Skeletal muscle tissue (tissue), 4 donors: ENCODE measurements around the gene MDFI. TPM values are rescaled to one million over a fixed set of nuclear protein-coding genes. Genes with fewer than 3 reads are reported as not detected.

Experiments
- H3K27ac ChIP-seq: one replicate; pipeline ENCODE4 v1.7.0; 2013; ENCODE audit warnings: mild to moderate bottlenecking, low read depth, low read length, inconsistent platforms
- H3K27me3 ChIP-seq, 3 donors: one replicate each; pipeline ENCODE4 v1.7.0; 2013; ENCODE audit warnings: low read length in 3 of 3; ENCODE audit not compliant: control insufficient read depth in 3 of 3, insufficient read depth in 3 of 3
- H3K36me3 ChIP-seq, 3 donors: one replicate each; pipeline ENCODE4 v1.7.0; 2013; ENCODE audit warnings: low read length in 3 of 3; ENCODE audit not compliant: control insufficient read depth in 3 of 3, insufficient read depth in 3 of 3
- H3K4me1 ChIP-seq, 3 donors: one replicate each; pipeline ENCODE4 v1.7.0; 2013; ENCODE audit warnings: low read length in 3 of 3, mild to moderate bottlenecking in 3 of 3; ENCODE audit not compliant: control insufficient read depth in 3 of 3, insufficient read depth in 3 of 3
- H3K4me3 ChIP-seq, 3 donors: one replicate each; pipeline ENCODE4 v1.7.0; 2013; ENCODE audit warnings: low read length in 3 of 3
- H3K9ac ChIP-seq, 3 donors: one replicate each; pipeline ENCODE4 v1.7.0; 2013; ENCODE audit warnings: low read length in 3 of 3, mild to moderate bottlenecking in 3 of 3, moderate library complexity in 2 of 3, low read depth in 1 of 3
- H3K9me3 ChIP-seq, 3 donors: one replicate each; pipeline ENCODE4 v1.7.0; 2013; ENCODE audit warnings: low read length in 3 of 3; ENCODE audit not compliant: control insufficient read depth in 3 of 3
- total RNA-seq: library from RNA; depleted of rRNA; stranded (reverse); fragments of >200 nt; gene quantifications from one replicate; pipeline ENCODE4 v1.2.3, GENCODE V29; 2014
- donor health status: Osteomylitis.

The MDFI gene
- total RNA-seq, 1 donor from 2014 or later: 37.1 TPM

DNA sequence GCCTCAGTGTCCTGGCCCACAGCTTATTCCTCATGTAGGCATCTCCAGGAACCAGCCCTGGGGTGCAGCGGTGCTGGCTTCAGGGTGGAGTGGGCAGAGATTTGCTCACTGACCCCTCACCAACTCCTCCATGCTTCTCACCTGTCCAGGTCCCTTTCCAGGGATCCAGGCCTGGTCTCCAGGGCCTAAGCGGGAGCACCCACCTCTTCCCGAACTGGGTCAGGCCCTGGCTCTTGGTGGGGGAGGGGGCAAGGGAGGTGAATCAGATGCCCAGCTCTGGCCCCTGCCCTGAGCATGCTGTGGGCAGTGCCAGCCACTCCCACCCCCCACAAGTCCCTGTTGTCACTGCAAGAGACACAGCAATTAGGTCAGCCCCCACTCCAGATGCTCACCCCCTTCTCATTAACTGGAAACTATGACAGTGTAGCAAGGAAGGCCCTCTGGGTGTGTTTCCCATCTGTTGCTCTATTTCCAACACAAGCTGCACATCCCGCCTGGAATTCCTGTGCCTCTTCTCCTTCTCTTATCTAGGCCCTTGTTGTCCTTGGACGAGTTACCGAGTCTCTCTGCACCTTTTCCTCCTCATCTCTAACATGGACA, 37.0 kb downstream of the MDFI start:
- H3K4me3 ChIP-seq: no peak overlapping the region
- H3K27me3 ChIP-seq: peaks cover 0 to 7% (median 0%) of the 10 kb centered on the region in 3 donors
- H3K9me3 ChIP-seq: no peaks in the 10 kb centered on the region
- H3K4me1 ChIP-seq: no peaks in the 10 kb centered on the region
- H3K9ac ChIP-seq: no peak overlapping the region
- no peak overlapping the region for H3K27ac ChIP-seq
- H3K36me3 ChIP-seq: no peaks in the 10 kb centered on the region

DNA sequence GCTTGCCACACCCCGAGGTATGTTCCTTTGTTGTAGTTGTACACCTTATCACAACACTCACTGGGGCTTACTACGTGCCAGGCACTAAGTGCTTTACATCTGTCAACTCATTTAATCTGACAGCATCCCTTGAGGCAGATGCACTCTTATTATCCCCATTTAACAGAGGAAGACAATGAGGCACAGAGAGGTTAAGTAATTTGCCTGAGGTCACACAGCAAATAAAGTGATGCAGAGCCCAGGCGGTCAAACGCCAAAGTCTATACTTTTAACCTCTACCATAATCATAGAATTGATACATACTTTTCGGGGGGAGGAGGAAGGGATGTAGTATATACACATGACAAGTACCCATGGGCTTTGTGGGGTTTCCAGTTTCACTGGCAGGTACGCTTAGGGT, 37.7 kb downstream of the MDFI start:
- no peaks in the 10 kb centered on the region for H3K9me3 ChIP-seq
- no peaks in the 10 kb centered on the region for H3K36me3 ChIP-seq
- H3K4me1 ChIP-seq: no peaks in the 10 kb centered on the region
- no peak overlapping the region for H3K4me3 ChIP-seq
- H3K27me3 ChIP-seq: peaks cover 0 to 7% (median 0%) of the 10 kb centered on the region in 3 donors
- no peak overlapping the region for H3K9ac ChIP-seq
- no peak overlapping the region for H3K27ac ChIP-seq

DNA sequence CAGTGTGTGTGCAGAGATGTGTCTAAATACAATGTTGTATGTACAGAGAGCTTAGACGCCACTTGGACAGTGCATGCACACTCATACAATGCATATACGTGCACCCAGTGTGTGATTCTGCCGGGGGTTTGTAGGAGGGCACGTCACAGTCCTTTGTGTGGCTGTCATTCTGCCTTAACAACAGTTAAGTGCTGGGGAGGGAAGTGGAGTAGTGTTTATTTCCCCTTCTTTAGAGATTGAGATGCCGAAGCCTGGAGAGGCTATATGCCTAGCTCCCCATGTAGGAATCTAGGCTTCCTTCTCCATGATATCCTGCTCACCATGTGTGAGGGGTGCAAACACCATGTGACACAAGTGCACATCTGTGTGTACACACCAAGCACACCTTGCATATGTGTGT, 38.2 kb downstream of the MDFI start:
- Histone ChIP-seq H3K27ac (no peak overlapping the region), H3K9ac (no peak overlapping the region), H3K9me3 (no peaks in the 10 kb centered on the region), H3K4me1 (no peaks in the 10 kb centered on the region), H3K4me3 (no peak overlapping the region), H3K27me3 (peaks cover 0 to 6% (median 0%) of the 10 kb centered on the region in 3 donors), H3K36me3 (no peaks in the 10 kb centered on the region)

DNA sequence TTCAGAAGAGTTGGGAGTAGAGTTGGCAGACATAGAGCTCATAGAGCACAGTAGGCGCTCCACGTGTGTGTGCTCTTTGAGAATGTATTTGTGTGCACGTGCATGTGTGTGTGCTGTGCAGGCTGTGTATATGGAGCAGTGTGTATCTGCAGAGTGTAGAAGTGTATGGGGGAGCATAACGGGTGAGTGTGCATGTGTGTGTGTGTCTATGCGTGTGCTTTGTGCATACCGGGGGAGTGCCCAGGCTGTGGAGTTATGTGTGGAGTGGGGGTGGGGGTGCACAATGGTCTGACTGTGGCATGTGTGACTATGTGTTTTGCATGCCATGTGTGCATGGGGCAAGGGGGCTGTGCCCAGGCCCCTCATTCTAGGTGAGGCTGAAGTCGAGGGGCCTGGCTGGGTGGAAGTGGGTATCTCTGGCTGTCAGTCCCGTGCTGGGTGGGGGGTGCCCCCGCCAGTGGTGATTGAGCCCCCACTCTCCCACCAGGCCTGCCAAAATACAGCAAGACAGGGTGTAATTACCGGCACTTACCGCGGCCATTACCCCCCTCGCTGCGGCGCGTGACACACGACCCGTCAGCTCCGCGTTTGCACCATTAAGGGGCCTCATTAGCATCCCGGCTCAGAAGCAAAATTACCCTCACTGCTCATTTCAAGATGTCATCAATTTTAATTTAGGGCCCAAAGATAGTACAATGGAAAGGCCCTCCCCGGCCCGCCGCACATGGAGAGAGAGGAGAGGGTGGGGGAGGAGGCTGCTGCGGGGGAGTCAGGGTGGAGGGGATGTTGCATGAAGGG, 39.1 kb downstream of the MDFI start:
- Histone ChIP-seq H3K4me1 (peaks cover 4 to 5% (median 4%) of the 10 kb centered on the region in 3 donors), H3K36me3 (no peaks in the 10 kb centered on the region), H3K27me3 (peaks cover 0 to 3% (median 0%) of the 10 kb centered on the region in 3 donors), H3K27ac (no peak overlapping the region), H3K4me3 (no peak overlapping the region), H3K9ac (no peak overlapping the region), H3K9me3 (no peaks in the 10 kb centered on the region)

DNA sequence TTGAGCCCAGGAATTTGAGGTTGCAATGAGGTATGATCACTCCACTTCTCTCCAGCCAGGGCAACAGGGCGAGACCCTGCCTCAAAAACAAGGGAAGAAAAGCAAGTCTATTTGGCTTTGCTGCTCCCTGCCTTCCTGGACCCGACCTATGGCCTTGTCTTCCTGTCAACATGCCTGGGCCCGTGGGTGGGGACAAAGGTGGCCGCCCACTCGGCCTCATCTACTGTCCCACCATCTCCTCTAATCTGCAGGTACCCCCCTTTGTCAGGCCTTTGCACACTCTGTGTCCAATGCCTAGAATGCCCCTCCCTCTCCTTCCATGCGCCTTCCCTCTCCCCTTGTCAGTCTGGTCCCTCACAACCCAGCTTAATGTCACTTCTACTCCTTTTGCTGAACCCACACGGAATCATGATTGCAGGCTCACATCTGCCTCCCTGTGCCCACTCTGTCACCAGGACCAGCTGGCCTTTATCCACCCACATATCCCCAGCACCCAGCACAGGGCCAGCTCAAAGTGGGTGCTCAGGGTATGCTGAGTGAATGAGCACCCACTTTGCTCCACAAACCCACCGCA, 40.3 kb downstream of the MDFI start:
- Histone ChIP-seq H3K9ac (no peak overlapping the region), H3K27me3 (peaks cover 0 to 3% (median 0%) of the 10 kb centered on the region in 3 donors), H3K36me3 (no peaks in the 10 kb centered on the region), H3K4me1 (peaks cover 11 to 16% (median 15%) of the 10 kb centered on the region in 3 donors), H3K27ac (no peak overlapping the region), H3K4me3 (no peak overlapping the region), H3K9me3 (no peaks in the 10 kb centered on the region)

- H3K27me3 ChIP-seq: peaks cover 0 to 3% (median 0%) of the 10 kb centered on the region in 3 donors
- no peak overlapping the region for H3K4me3 ChIP-seq
- H3K9me3 ChIP-seq: no peaks in the 10 kb centered on the region
- peaks cover 11 to 22% (median 15%) of the 10 kb centered on the region in 3 donors for H3K4me1 ChIP-seq
- H3K9ac ChIP-seq: no peak overlapping the region
- no peak overlapping the region for H3K27ac ChIP-seq
- H3K36me3 ChIP-seq: peaks cover 0 to 5% (median under 1%) of the 10 kb centered on the region in 3 donors
Observed at GRCh38 chr6:41679696-41680095, 41.4 kb downstream of the MDFI start.

DNA sequence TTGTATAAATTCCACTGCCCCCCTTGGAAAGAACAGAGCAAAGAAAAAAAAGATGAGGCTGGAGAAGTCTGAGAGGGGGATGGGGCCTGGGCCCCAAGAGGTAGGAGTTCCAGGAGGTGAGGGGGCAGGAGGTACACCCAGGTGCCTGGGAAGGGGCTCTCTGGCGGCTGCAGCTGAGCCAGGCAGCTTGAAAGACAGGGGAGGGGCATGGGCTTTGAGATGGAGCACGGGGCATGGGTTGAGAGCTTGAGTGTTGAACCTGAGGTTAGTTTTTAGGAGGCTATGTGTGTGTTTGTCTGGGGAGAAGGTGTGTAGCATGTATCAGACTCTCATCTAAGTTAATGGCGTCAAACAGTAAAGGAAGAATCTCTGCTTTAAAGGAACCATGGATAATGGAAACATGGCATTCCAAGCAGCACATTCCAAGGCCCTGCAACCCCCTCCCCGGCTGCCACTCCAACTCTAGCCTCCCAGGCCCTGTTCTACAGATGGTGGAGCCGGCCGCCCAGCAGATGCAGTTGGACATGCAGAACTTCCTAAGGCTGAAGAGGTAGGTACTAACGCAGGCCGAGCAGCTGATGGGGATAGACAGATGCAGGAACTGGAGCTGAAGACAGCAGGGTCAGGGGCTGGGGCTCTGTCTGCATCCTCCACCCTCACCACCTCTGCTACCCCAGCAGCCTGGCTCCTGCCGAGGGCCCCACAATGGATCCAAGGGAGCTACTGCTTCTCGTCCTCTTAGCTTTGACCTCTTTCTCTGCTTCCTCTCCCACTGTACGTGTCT, 42.1 kb downstream of the MDFI start:
- H3K27ac ChIP-seq: no peak overlapping the region
- H3K9me3 ChIP-seq: no peaks in the 10 kb centered on the region
- H3K4me3 ChIP-seq: no peak overlapping the region
- H3K36me3 ChIP-seq: peaks cover 6 to 9% (median 7%) of the 10 kb centered on the region in 3 donors
- peaks cover 11 to 22% (median 15%) of the 10 kb centered on the region in 3 donors for H3K4me1 ChIP-seq
- no peak overlapping the region for H3K9ac ChIP-seq
- H3K27me3 ChIP-seq: peaks cover 0 to 2% (median 0%) of the 10 kb centered on the region in 3 donors

DNA sequence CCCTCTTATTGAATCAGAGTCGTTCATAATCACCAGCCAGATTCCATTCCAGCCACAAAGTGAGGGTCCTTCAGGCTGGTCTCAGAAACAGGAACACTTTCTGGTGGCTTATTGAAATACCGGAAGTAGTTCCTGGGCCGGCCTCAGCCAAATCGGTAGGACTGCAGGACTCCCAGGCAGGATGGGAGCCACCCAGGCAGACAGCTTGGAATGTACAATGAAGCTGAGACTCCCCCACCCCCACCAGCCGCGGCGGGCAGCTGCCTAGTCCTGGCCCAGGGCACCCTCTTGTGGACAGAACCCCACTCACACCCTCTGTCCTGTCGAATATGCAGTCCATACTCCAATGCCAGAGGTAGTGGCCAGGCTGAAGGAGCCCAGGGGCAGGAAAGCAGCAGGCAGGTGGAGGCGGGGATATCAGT, 43.8 kb downstream of the MDFI start:
- peaks cover 20 to 23% (median 22%) of the 10 kb centered on the region in 3 donors for H3K36me3 ChIP-seq
- no peaks in the 10 kb centered on the region for H3K9me3 ChIP-seq
- no peak overlapping the region for H3K4me3 ChIP-seq
- H3K9ac ChIP-seq: peak overlapping the region in 1 of 3 donors; percentile 79
- peaks cover 11 to 22% (median 15%) of the 10 kb centered on the region in 3 donors for H3K4me1 ChIP-seq
- H3K27ac ChIP-seq: no peak overlapping the region
- no peaks in the 10 kb centered on the region for H3K27me3 ChIP-seq

DNA sequence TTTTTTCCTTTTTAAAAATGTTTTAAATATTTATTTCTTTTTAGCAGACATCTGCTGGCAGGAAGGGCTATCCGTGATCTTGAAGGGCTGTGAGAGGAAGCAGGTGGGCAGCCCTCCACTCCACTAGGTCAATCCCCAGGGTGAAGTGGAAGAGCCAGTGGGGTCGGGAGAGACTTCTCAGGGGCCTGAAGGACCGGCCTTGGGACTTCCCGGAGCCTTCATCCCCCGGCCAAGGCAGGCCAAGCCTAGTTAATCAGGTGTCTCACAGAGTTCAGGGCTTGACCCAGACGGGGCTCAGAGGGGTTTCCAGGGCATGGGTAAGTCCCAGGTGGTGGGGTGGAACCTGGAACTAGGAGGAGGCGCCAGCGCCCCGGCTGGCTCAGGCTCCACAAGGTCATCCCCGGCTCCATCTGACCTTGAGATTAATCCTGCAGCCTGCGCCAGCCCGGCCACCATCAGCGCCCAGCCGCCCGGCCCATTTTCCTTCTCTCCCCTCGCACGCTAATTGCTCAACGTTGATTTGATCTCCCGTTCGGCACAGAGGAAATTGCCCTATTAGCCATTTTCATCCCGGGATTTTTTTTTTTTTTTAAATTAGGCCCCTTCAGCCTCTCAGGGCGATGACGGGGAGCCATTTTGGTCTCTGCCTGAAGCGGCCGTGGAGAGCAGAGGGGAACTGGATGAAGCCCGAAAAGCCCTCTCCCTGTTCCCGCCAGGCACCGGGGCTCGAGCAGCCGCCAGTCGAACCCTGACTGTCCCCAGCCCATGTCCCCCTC, 44.4 kb downstream of the MDFI start:
- peaks cover 26 to 29% (median 28%) of the 10 kb centered on the region in 3 donors for H3K36me3 ChIP-seq
- peak overlapping the region; percentile 5 to 79 (median 65) for H3K9ac ChIP-seq
- H3K4me3 ChIP-seq: peak overlapping the region; percentile 10 to 73 (median 56)
- H3K4me1 ChIP-seq: peaks cover 14 to 22% (median 15%) of the 10 kb centered on the region in 3 donors
- no peaks in the 10 kb centered on the region for H3K27me3 ChIP-seq
- H3K27ac ChIP-seq: peak overlapping the region; percentile 12
- H3K9me3 ChIP-seq: no peaks in the 10 kb centered on the region
